ENCODE results near the gene COL13A1. TPM values are rescaled to one million over a fixed set of nuclear protein-coding genes. Genes with fewer than 3 reads are reported as not detected.

The COL13A1 gene
- total RNA-seq, 1 donor from 2014 or later, result not detected

GRCh38 chr10:69839696-69840345 is 38.1 kb downstream of the COL13A1 start:
- H3K9me3 ChIP-seq, result no peaks in the 10 kb centered on the region
- intact Hi-C loops (cut with DNase I), result no loop called here
- no peaks in the 10 kb centered on the region for H3K4me1 ChIP-seq
- H3K36me3 ChIP-seq, result no peaks in the 10 kb centered on the region
- H3K27me3 ChIP-seq, result no peaks in the 10 kb centered on the region
- no peak overlapping the region for H3K4me3 ChIP-seq
- TF ChIP-seq POLR2A (IDR thresholded peaks at IDR 0.05), result no peak
- no peak for TF ChIP-seq POLR2AphosphoS5 (IDR thresholded peaks at IDR 0.05; ENCODE audit: insufficient read depth in 1 of 2, low read depth in 1 of 2)
- TF ChIP-seq CTCF (IDR thresholded peaks at IDR 0.05), result no peak
- H3K27ac ChIP-seq, result no peak overlapping the region
- no peak for DNase-seq (ENCODE audit: extremely low spot score in 2 of 2)

GRCh38 chr10:69840773-69841172 is 39.1 kb downstream of the COL13A1 start:
- Histone ChIP-seq H3K4me3 (no peak overlapping the region), H3K27me3 (no peaks in the 10 kb centered on the region), H3K36me3 (no peaks in the 10 kb centered on the region), H3K9me3 (no peaks in the 10 kb centered on the region), H3K4me1 (no peaks in the 10 kb centered on the region), H3K27ac (no peak overlapping the region)
- TF ChIP-seq POLR2A (IDR thresholded peaks at IDR 0.05) (no peak), POLR2AphosphoS5 (IDR thresholded peaks at IDR 0.05; ENCODE audit: insufficient read depth in 1 of 2, low read depth in 1 of 2) (no peak), CTCF (IDR thresholded peaks at IDR 0.05) (no peak)
- DNase-seq (ENCODE audit: extremely low spot score in 2 of 2), result no peak
- intact Hi-C loops (cut with DNase I), result no loop called here

- no peaks in the 10 kb centered on the region for H3K27me3 ChIP-seq
- peaks cover 10% of the 10 kb centered on the region for H3K4me1 ChIP-seq
- DNase-seq (ENCODE audit: extremely low spot score in 2 of 2), result no peak
- H3K27ac ChIP-seq, result no peak overlapping the region
- intact Hi-C loops (cut with DNase I), result no loop called here
- no peak overlapping the region for H3K4me3 ChIP-seq
- no peaks in the 10 kb centered on the region for H3K9me3 ChIP-seq
- no peaks in the 10 kb centered on the region for H3K36me3 ChIP-seq
- TF ChIP-seq POLR2AphosphoS5 (IDR thresholded peaks at IDR 0.05; ENCODE audit: insufficient read depth in 1 of 2, low read depth in 1 of 2) (no peak), CTCF (IDR thresholded peaks at IDR 0.05) (no peak), POLR2A (IDR thresholded peaks at IDR 0.05) (no peak)
Measured at GRCh38 chr10:69842020-69842419, 40.3 kb downstream of the COL13A1 start.

GRCh38 chr10:69842882-69843281 is 41.2 kb downstream of the COL13A1 start:
- TF ChIP-seq POLR2AphosphoS5 (IDR thresholded peaks at IDR 0.05; ENCODE audit: insufficient read depth in 1 of 2, low read depth in 1 of 2) (no peak), POLR2A (IDR thresholded peaks at IDR 0.05) (no peak), CTCF (IDR thresholded peaks at IDR 0.05) (no peak)
- H3K4me3 ChIP-seq, result no peak overlapping the region
- no peaks in the 10 kb centered on the region for H3K27me3 ChIP-seq
- H3K4me1 ChIP-seq, result peaks cover 10% of the 10 kb centered on the region
- H3K36me3 ChIP-seq, result no peaks in the 10 kb centered on the region
- no peaks in the 10 kb centered on the region for H3K9me3 ChIP-seq
- intact Hi-C loops (cut with DNase I), result no loop called here
- no peak for DNase-seq (ENCODE audit: extremely low spot score in 2 of 2)
- no peak overlapping the region for H3K27ac ChIP-seq

- Histone ChIP-seq H3K36me3 (no peaks in the 10 kb centered on the region), H3K4me3 (no peak overlapping the region), H3K27me3 (no peaks in the 10 kb centered on the region), H3K9me3 (no peaks in the 10 kb centered on the region), H3K4me1 (peaks cover 10% of the 10 kb centered on the region), H3K27ac (no peak overlapping the region)
- intact Hi-C loops (cut with DNase I), result no loop called here
- no peak for TF ChIP-seq POLR2A (IDR thresholded peaks at IDR 0.05)
- no peak for TF ChIP-seq POLR2AphosphoS5 (IDR thresholded peaks at IDR 0.05; ENCODE audit: insufficient read depth in 1 of 2, low read depth in 1 of 2)
- TF ChIP-seq CTCF (IDR thresholded peaks at IDR 0.05), result no peak
- no peak for DNase-seq (ENCODE audit: extremely low spot score in 2 of 2)
Measured at GRCh38 chr10:69843923-69844322, 42.2 kb downstream of the COL13A1 start.

All from vagina (tissue), 2 donors.